GM12872 (cell line): ENCODE measurements around the gene NUP98.
A peak's percentile ranks its signal among the peaks of the same experiment; 100 is the strongest.

ENCODE experiments used
- TF ChIP-seq, protein P1 (sequence below): IDR thresholded peaks from 3 replicates; pipeline ENCODE4 v1.5.1; 2011; ENCODE audit warnings: low read depth, mild to moderate bottlenecking, low read length, moderate library complexity; ENCODE audit not compliant: insufficient read depth

The NUP98 gene

GRCh38 chr11:3825473-3826154 lies 28.3 kb upstream of the NUP98 start:
- TF ChIP-seq, protein P1, sequence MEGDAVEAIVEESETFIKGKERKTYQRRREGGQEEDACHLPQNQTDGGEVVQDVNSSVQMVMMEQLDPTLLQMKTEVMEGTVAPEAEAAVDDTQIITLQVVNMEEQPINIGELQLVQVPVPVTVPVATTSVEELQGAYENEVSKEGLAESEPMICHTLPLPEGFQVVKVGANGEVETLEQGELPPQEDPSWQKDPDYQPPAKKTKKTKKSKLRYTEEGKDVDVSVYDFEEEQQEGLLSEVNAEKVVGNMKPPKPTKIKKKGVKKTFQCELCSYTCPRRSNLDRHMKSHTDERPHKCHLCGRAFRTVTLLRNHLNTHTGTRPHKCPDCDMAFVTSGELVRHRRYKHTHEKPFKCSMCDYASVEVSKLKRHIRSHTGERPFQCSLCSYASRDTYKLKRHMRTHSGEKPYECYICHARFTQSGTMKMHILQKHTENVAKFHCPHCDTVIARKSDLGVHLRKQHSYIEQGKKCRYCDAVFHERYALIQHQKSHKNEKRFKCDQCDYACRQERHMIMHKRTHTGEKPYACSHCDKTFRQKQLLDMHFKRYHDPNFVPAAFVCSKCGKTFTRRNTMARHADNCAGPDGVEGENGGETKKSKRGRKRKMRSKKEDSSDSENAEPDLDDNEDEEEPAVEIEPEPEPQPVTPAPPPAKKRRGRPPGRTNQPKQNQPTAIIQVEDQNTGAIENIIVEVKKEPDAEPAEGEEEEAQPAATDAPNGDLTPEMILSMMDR = no peak

DNA sequence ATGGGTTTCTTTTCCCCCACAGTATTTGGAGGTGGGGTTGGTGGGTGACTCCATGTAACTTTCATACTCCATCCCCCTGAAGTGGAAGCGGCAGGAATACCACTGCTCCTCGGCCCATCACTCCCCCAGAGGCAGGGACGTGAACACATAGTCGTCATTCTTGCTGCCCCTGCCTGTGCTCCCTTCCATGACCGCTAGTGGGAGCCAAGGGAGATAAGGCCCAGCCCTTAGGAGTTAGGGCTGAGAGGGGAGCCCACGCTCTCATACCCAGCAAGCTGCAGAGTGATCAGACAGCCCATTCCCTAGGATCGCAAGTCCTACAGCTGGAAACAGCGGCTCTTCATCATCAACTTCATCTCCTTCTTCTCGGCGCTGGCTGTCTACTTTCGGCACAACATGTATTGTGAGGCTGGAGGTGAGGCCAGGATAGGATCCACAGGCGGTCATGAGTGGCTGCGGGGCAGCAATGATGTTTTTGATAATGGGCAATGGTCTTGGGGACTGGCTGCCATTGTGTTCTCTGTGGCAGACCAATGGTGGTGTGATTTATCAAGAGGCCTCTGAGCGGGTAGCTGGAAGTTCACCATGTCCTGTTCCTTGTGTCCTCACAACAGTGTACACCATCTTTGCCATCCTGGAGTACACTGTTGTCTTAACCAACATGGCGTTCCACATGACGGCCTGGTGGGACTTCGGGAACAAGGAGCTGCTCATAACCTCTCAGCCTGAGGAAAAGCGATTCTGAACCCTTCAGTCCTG lies 27.5 kb upstream of the NUP98 start:
- TF ChIP-seq, protein P1 = peak; percentile 97

GRCh38 chr11:3823762-3824506 lies 26.6 kb upstream of the NUP98 start:
- TF ChIP-seq, protein P1 = no peak

- TF ChIP-seq, protein P1 = no peak
These were observed 25.9 kb upstream of the NUP98 start for GRCh38 chr11:3823303-3823702.

DNA sequence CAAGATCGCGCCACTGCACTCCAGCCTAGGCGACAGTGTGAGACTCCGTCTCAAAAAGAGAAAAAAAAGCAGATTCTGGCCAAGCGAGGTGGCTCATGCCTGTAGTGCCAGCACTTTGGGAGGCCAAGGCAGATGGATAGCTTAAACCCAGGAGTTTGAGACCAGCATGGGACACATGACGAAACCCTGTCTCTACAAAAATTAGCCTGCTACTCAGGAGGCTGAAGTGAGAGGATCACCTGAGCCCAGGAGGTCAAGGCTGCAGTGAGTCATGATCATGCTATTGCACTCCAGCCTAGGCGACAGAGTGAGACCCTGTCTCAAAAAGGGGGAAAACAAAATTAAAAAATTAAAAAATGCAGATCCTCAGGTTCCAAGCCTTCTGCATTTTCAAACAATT lies 25.0 kb upstream of the NUP98 start:
- TF ChIP-seq, protein P1 = no peak

DNA sequence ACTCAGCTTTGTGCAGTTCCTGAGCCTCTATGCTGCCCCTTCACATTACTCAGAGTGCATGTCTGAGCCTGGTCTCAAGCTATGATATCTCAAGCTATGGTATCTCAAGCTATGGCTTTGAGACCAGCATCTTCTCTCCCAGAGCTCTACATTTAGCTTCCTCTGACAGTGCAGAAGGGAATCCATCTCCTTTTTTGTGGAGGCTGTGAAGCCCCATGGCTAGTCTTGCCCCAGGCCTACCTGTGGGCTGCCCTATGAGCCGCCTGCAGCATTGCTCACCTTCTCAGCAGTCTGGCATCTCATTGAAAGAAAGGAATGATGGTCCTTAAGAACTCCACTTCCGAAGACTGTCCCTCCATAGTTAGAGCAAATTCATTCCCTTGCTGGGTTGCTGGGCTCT lies 23.6 kb upstream of the NUP98 start:
- TF ChIP-seq, protein P1 = no peak

GRCh38 chr11:3817181-3817800 lies 19.9 kb upstream of the NUP98 start:
- TF ChIP-seq, protein P1 = no peak
